Measurements from ENCODE around the gene SSBP2.
"Not testable (repeated sequence)": the region's sequence is repeated elsewhere in the genome, so short reads cannot be mapped to it uniquely, and the experiment has no call there.

The SSBP2 gene

GRCh38 chr5:81408496-81408895 is 342.4 kb downstream of the SSBP2 start:
- DNase-seq (ENCODE audit: low read depth) = no peak
- in situ Hi-C loops (cut with HindIII; ENCODE audit: low sequenced_read_pairs) = no loop called here
- H3K4me3 ChIP-seq (ENCODE audit: low read depth, low read length) = no peak overlapping the region
- TF ChIP-seq, protein P1, sequence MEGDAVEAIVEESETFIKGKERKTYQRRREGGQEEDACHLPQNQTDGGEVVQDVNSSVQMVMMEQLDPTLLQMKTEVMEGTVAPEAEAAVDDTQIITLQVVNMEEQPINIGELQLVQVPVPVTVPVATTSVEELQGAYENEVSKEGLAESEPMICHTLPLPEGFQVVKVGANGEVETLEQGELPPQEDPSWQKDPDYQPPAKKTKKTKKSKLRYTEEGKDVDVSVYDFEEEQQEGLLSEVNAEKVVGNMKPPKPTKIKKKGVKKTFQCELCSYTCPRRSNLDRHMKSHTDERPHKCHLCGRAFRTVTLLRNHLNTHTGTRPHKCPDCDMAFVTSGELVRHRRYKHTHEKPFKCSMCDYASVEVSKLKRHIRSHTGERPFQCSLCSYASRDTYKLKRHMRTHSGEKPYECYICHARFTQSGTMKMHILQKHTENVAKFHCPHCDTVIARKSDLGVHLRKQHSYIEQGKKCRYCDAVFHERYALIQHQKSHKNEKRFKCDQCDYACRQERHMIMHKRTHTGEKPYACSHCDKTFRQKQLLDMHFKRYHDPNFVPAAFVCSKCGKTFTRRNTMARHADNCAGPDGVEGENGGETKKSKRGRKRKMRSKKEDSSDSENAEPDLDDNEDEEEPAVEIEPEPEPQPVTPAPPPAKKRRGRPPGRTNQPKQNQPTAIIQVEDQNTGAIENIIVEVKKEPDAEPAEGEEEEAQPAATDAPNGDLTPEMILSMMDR (IDR thresholded peaks at IDR 0.05; ENCODE audit: low read depth, low read length, missing control alignments) = no peak

DNA sequence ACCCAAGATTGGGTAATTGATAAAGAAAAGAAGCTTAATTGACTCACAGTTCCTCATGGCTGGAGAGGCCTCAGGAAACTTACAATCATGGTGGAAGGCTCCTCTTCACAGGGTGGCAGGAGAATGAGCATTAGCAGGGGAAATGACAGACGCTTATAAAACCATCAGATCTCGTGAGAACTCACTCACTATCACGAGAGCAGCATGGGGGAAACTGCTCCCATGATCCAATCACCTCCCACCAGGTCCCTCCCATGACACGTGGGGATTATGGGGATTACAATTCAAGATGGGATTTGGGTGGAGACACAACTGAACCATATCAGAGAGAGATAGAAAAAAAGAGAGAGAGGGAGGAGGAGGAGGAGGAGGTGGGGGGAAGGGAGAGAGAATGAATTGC is 343.1 kb downstream of the SSBP2 start:
- DNase-seq (ENCODE audit: low read depth); H3K4me3 ChIP-seq (ENCODE audit: low read depth, low read length); in situ Hi-C loops (cut with HindIII; ENCODE audit: low sequenced_read_pairs): not testable (repeated sequence)

DNA sequence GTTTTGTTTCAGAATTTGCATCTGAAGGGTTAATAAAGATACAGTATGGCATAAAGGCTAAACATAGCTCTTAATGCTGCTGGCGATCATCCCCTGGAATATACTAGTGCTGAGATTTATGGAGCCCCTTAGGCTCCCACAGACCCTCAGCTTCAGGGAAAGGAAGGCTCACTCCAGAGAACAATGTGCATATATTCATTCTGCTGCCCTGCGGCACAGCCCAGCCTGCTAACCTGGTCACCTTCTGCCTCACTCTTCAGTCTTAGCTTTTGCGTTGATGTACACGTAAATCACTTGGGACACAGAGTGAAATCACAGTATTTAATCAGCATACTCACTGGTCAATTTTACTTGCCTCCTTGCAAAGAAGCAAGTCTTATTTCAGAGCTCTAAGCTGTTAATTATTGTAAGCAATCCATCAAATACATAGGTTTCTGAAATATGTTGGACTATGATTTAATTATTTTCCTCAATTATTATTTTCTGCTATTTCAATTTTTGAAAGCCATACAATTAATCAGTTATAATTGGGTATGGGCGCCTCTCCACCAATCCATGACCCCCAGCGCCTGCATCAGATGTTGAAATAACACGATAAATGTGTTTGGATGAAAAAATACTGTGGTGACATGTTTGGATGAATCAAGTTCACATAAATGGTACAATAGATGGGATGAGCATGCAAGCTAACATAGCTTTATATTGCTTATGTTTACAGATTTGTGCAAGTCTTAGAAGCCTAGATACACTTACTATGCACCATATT is 345.6 kb downstream of the SSBP2 start:
- in situ Hi-C loops (cut with HindIII; ENCODE audit: low sequenced_read_pairs) = no loop called here
- no peak for DNase-seq (ENCODE audit: low read depth)
- H3K4me3 ChIP-seq (ENCODE audit: low read depth, low read length) = no peak overlapping the region
- TF ChIP-seq, protein P1 (IDR thresholded peaks at IDR 0.05; ENCODE audit: low read depth, low read length, missing control alignments) = no peak

- H3K4me3 ChIP-seq (ENCODE audit: low read depth, low read length) = no peak overlapping the region
- in situ Hi-C loops (cut with HindIII; ENCODE audit: low sequenced_read_pairs) = no loop called here
- DNase-seq (ENCODE audit: low read depth) = no peak
- TF ChIP-seq, protein P1 (IDR thresholded peaks at IDR 0.05; ENCODE audit: low read depth, low read length, missing control alignments) = no peak
These were observed 348.5 kb downstream of the SSBP2 start for GRCh38 chr5:81402192-81402930.

DNA sequence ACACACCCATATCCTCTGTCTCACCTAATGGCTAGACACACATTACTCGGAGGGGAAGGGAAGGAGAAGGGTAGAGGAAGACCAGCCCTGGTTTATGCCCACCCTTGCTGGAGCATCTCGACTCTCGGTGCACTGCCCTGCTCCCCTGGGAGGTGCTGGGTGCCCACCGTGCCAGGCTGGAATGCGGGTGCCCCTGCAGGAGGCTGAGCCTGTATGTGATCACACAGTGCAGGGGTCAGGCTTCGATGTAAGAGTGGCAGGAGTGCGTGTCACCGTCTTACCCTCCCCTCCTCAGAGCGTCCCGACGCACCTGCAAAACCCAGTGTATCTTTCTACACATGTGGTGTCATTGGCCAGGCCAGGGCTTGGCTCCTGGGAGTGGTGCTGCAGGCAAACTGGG is 349.6 kb downstream of the SSBP2 start:
- in situ Hi-C loops (cut with HindIII; ENCODE audit: low sequenced_read_pairs) = no loop called here

GRCh38 chr5:81400375-81400774 is 350.5 kb downstream of the SSBP2 start:
- in situ Hi-C loops (cut with HindIII; ENCODE audit: low sequenced_read_pairs) = no loop called here
- DNase-seq (ENCODE audit: low read depth) = no peak
- H3K4me3 ChIP-seq (ENCODE audit: low read depth, low read length) = no peak overlapping the region
- TF ChIP-seq, protein P1 (IDR thresholded peaks at IDR 0.05; ENCODE audit: low read depth, low read length, missing control alignments) = no peak

More for the DNA sequence above, 349.6 kb downstream of the SSBP2 start:
- no peak for DNase-seq (ENCODE audit: low read depth)
- TF ChIP-seq, protein P1 (IDR thresholded peaks at IDR 0.05; ENCODE audit: low read depth, low read length, missing control alignments) = no peak
- H3K4me3 ChIP-seq (ENCODE audit: low read depth, low read length) = no peak overlapping the region

- in situ Hi-C loops (cut with HindIII; ENCODE audit: low sequenced_read_pairs) = no loop called here
- TF ChIP-seq, protein P1 (IDR thresholded peaks at IDR 0.05; ENCODE audit: low read depth, low read length, missing control alignments) = no peak
- no peak for DNase-seq (ENCODE audit: low read depth)
- H3K4me3 ChIP-seq (ENCODE audit: low read depth, low read length) = no peak overlapping the region
These were observed 352.2 kb downstream of the SSBP2 start for GRCh38 chr5:81398741-81399140.
